GM12892 (cell line): Measurements from ENCODE around the gene NFILZ. TPM values are rescaled to one million over a fixed set of nuclear protein-coding genes. Genes with fewer than 3 reads are reported as not detected.

ENCODE experiments used
- DNase-seq: peaks from one replicate; pipeline ENCODE4 v3.0.0; 2011; ENCODE audit not compliant: insufficient read length
- FAIRE-seq: peaks from 2 replicates; lab custom pipeline; 2011; peaks lifted over from hg19 to GRCh38; lab: Jason Lieb, UNC
- POLR2A ChIP-seq: IDR thresholded peaks from 2 replicates; pipeline ENCODE4 v1.6.1; 2011; ENCODE audit warnings: low read depth, low read length, control low read depth
- POLR2AphosphoS5 ChIP-seq: IDR thresholded peaks from 2 replicates; pipeline ENCODE4 v1.6.1; 2011; ENCODE audit warnings: low read depth, low read length, control low read depth
- TAF1 ChIP-seq: IDR thresholded peaks from 2 replicates; pipeline ENCODE4 v1.6.1; 2011; ENCODE audit warnings: low read depth, mild to moderate bottlenecking, control low read depth, low read length, borderline replicate concordance
- polyA plus RNA-seq: library from polyadenylated mRNA; unstranded; fragments of >200 nt; gene quantifications from one replicate; pipeline ENCODE4 v1.2.1, GENCODE V29; 2012; ENCODE audit warnings: missing spikeins, inconsistent platforms; ENCODE audit not compliant: missing spikeins

NFILZ gene
- not detected for polyA plus RNA-seq

GRCh38 chr19:8629996-8630683 is at the start of gene NFILZ:
Gene NFILZ, plus strand, starts transcription at chr19:8630633. Its CDS starts 46,133 bp downstream, at chr19:8676766.
- DNase-seq = no peak
- no peak for TF ChIP-seq POLR2A
- TF ChIP-seq POLR2AphosphoS5 = no peak
- no peak for TF ChIP-seq TAF1
- FAIRE-seq = no peak

GRCh38 chr19:8580710-8581281 is 49.6 kb upstream of the NFILZ start:
- TF ChIP-seq TAF1 = no peak
- no peak for TF ChIP-seq POLR2AphosphoS5
- TF ChIP-seq POLR2A = no peak
- DNase-seq (peak; percentile 66), FAIRE-seq (peak; percentile 78)

GRCh38 chr19:8584965-8585893 is 45.2 kb upstream of the NFILZ start:
- FAIRE-seq = no peak
- no peak for DNase-seq
- TF ChIP-seq POLR2AphosphoS5 (no peak), POLR2A (no peak), TAF1 (no peak)

- DNase-seq = no peak
- no peak for TF ChIP-seq POLR2A
- no peak for TF ChIP-seq POLR2AphosphoS5
- TF ChIP-seq TAF1 = no peak
- no peak for FAIRE-seq
These were observed 44.3 kb upstream of the NFILZ start for GRCh38 chr19:8585894-8586750.

- DNase-seq (no peak), FAIRE-seq (no peak)
- TF ChIP-seq TAF1 (no peak), POLR2A (no peak), POLR2AphosphoS5 (no peak)
These were observed 41.2 kb upstream of the NFILZ start for GRCh38 chr19:8589177-8589714.

GRCh38 chr19:8592231-8593009 is 38.0 kb upstream of the NFILZ start:
- FAIRE-seq = no peak
- DNase-seq = no peak
- TF ChIP-seq POLR2AphosphoS5 = no peak

GRCh38 chr19:8593931-8594330 is 36.5 kb upstream of the NFILZ start:
- DNase-seq (no peak), FAIRE-seq (no peak)
- no peak for TF ChIP-seq POLR2AphosphoS5
- no peak for TF ChIP-seq POLR2A
- no peak for TF ChIP-seq TAF1

- no peak for DNase-seq
- TF ChIP-seq POLR2AphosphoS5 (no peak), TAF1 (no peak), POLR2A (no peak)
- no peak for FAIRE-seq
These were observed 34.8 kb upstream of the NFILZ start for GRCh38 chr19:8595651-8596050.

GRCh38 chr19:8596168-8596567 is 34.3 kb upstream of the NFILZ start:
- TF ChIP-seq POLR2A (no peak), TAF1 (no peak), POLR2AphosphoS5 (no peak)
- no peak for DNase-seq
- no peak for FAIRE-seq

- FAIRE-seq = no peak
- DNase-seq = no peak
- TF ChIP-seq POLR2A = no peak
- no peak for TF ChIP-seq POLR2AphosphoS5
- no peak for TF ChIP-seq TAF1
These were observed 30.4 kb upstream of the NFILZ start for GRCh38 chr19:8600064-8600463.
